Tibial artery (tissue), 4 donors: ENCODE data around the gene IL1A.

Source experiments
- DNase-seq, 2 donors: peaks; one replicate each; pipeline ENCODE4 v3.0.0-alpha.2; 2019
- H3K27ac ChIP-seq, 2 donors: fragments of 200-600 bp; sonication (generic) in 1 of 2; 1 replicate in 1 of 2; 2 replicates in 1 of 2; pipeline ENCODE4 v1.5.1; 2018 to 2019; ENCODE audit warnings: mild to moderate bottlenecking in 1 of 2
- H3K27me3 ChIP-seq, 2 donors: fragments of 200-600 bp; sonication (generic) in 1 of 2; one replicate each; pipeline versions ENCODE4 v1.5.1 to v1.6.0; 2016 to 2019
- H3K36me3 ChIP-seq, 3 donors: fragments of 200-600 bp; sonication (generic) in 2 of 3; one replicate each; pipeline ENCODE4 v1.5.1; 2016 to 2019; ENCODE audit warnings: mild to moderate bottlenecking in 2 of 3
- H3K4me1 ChIP-seq, 4 donors: fragments of 200-600 bp; sonication (generic) in 2 of 4; 1 replicate in 3 of 4; 2 replicates in 1 of 4; pipeline ENCODE4 v1.5.1; 2016 to 2019
- H3K4me3 ChIP-seq, 2 donors: fragments of 200-600 bp; sonication (generic) in 1 of 2; 1 replicate in 1 of 2; 2 replicates in 1 of 2; pipeline ENCODE4 v1.5.1; 2018 to 2019; ENCODE audit warnings: mild to moderate bottlenecking in 2 of 2
- H3K9me3 ChIP-seq, 3 donors: fragments of 200-600 bp; sonication (generic) in 1 of 3; one replicate each; pipeline ENCODE4 v1.5.1; 2016 to 2019
- intact Hi-C: fragments of 100-400 bp; cut with DNase I; formaldehyde crosslinking; loops from one replicate; pipeline ENCODE4 v1.15.0; 2023; ENCODE audit warnings: low total_unique reads
- TF ChIP-seq, protein P1 (sequence below), 2 experiments: fragments of 200-600 bp in 1 of 2; fragments of 450-650 bp in 1 of 2; IDR thresholded peaks; one replicate each; pipeline ENCODE4 v1.5.1; 2017 to 2019; ENCODE audit warnings: antibody characterized with exemption in 2 of 2, mild to moderate bottlenecking in 1 of 2, moderate library complexity in 1 of 2

The IL1A gene

DNA sequence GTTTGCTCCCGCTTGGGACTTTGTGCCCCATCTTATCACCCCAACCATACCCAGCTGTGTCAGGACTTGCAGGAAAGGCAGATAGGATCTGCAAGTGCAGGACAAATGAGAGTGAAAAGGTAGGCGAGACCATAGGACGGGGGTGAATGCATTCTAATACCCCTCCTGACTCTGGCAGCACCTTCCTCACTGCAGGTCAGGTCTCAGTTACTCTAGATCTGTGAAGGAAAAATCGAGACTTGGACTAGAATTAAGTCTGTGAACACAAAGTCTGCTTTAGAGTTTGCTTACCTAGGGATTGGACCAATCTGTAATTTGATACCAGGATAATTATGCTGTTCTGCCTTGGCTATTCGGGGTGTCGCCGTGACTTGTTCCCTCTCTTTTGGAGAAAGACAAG, 43.8 kb downstream of the IL1A start:
- Histone ChIP-seq H3K27ac (no peak overlapping the region), H3K27me3 (no peaks in the 10 kb centered on the region), H3K4me3 (no peak overlapping the region), H3K9me3 (no peaks in the 10 kb centered on the region), H3K36me3 (no peaks in the 10 kb centered on the region), H3K4me1 (no peaks in the 10 kb centered on the region)
- TF ChIP-seq, protein P1, sequence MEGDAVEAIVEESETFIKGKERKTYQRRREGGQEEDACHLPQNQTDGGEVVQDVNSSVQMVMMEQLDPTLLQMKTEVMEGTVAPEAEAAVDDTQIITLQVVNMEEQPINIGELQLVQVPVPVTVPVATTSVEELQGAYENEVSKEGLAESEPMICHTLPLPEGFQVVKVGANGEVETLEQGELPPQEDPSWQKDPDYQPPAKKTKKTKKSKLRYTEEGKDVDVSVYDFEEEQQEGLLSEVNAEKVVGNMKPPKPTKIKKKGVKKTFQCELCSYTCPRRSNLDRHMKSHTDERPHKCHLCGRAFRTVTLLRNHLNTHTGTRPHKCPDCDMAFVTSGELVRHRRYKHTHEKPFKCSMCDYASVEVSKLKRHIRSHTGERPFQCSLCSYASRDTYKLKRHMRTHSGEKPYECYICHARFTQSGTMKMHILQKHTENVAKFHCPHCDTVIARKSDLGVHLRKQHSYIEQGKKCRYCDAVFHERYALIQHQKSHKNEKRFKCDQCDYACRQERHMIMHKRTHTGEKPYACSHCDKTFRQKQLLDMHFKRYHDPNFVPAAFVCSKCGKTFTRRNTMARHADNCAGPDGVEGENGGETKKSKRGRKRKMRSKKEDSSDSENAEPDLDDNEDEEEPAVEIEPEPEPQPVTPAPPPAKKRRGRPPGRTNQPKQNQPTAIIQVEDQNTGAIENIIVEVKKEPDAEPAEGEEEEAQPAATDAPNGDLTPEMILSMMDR (IDR thresholded peaks at IDR 0.05): no peak
- intact Hi-C loops: no loop called here
- DNase-seq: no peak

DNA sequence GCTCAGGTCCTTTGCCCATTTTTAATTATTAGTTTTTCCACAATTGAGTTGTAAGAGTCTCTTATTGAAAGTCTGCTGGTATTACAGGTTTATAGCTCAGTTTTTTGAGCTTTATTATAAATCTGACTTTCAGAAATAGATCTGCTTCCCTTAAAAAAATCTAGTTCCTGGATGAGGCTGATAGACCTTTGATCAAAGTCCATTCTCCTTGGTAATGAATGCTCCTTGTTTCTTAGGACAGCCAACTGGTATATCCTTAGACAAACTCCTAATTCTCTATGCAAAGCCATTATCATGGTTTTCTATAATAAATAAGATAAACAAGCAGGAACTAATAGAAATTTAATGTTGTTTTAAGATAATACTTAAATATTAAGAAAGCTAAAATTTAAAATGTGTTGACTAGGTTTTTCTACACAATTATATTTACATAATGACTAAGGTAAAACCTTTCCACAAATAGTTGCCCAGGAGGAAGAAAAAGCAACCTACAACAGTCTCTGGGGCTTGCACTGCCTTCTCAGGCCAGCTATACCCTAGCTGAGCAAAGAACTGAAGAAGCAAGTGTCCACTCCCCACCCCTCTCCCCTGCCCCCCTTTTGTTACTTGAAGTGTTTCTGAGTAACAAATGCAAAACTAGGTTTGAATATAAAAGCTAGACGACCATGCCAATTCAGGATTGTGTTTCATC, 46.6 kb downstream of the IL1A start:
- no peak for DNase-seq
- Histone ChIP-seq H3K27ac (no peak overlapping the region), H3K27me3 (no peaks in the 10 kb centered on the region), H3K4me3 (no peak overlapping the region), H3K9me3 (no peaks in the 10 kb centered on the region), H3K36me3 (no peaks in the 10 kb centered on the region), H3K4me1 (no peaks in the 10 kb centered on the region)
- TF ChIP-seq, protein P1 (IDR thresholded peaks at IDR 0.05): no peak
- intact Hi-C loops: no loop called here

DNA sequence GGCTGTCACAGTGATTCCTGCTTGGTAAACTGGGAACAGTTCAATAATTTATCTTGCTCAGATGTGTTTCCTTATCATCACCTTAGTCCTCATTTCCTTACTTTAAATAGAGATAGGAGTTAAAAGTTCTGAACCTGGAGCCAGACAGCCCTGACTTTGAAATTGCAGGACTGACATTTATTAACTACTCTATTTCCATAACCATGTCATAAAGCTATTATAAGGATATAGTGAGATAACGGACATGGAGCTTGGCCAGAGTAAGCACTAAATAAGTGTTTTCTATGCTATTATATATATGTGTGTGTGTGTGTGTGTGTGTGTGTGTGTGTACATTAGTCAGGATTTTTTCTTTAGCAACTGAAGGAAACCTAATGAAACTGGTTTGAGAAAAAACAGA, 50.4 kb downstream of the IL1A start:
- H3K36me3 ChIP-seq: no peaks in the 10 kb centered on the region
- no peaks in the 10 kb centered on the region for H3K4me1 ChIP-seq
- H3K27me3 ChIP-seq: peaks cover 0 to under 1% of the 10 kb centered on the region in 2 donors
- TF ChIP-seq, protein P1 (IDR thresholded peaks at IDR 0.05): no peak
- H3K9me3 ChIP-seq: no peaks in the 10 kb centered on the region
- H3K27ac ChIP-seq: no peak overlapping the region
- no peak overlapping the region for H3K4me3 ChIP-seq
- intact Hi-C loops: no loop called here
- DNase-seq: no peak

DNA sequence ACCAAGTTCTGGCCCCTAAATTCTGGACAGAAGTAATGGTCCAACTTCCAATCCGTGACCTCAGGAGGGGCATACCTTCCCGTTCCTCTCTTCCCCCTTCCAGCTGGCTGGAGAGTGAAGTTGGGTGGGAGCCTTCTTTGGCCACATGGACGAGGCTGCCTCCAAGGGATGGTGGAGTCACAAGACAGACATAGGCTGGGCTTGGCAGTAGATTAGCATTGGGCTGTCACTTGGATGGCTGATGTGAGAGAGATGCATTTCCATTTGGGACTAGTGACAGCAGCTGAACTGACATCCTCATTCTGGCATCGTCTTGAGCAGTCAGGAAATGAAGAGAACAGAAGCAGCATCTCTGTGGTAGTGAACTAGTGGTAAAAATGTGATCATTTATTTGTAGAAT, 50.8 kb downstream of the IL1A start:
- Histone ChIP-seq H3K4me1 (no peaks in the 10 kb centered on the region), H3K4me3 (no peak overlapping the region), H3K27ac (no peak overlapping the region), H3K9me3 (no peaks in the 10 kb centered on the region), H3K36me3 (no peaks in the 10 kb centered on the region), H3K27me3 (peaks cover 0 to 5% of the 10 kb centered on the region in 2 donors)
- DNase-seq: no peak
- intact Hi-C loops: no loop called here
- TF ChIP-seq, protein P1 (IDR thresholded peaks at IDR 0.05): no peak

DNA sequence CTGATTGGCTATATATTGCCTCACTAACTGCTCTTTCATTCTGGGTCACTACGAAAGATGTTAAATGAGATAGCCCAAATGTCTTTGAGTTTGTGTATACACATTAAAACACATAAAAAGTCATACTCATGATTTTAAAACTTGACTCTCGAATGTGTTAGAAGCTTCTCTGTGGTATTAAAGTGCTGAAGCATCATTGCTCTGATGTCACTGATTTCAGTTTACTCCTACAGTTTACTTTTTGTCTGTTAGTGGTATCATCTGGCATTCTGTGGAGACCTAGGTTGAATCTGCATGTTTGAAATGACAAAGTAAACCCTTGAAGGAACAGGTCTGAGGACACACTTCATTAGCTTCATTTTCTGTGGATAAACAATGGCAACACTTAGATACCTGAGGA, 52.8 kb downstream of the IL1A start:
- TF ChIP-seq, protein P1 (IDR thresholded peaks at IDR 0.05): no peak
- H3K27ac ChIP-seq: no peak overlapping the region
- intact Hi-C loops: no loop called here

More for the DNA sequence above, 52.8 kb downstream of the IL1A start:
- no peaks in the 10 kb centered on the region for H3K9me3 ChIP-seq
- no peak overlapping the region for H3K4me3 ChIP-seq
- H3K36me3 ChIP-seq: no peaks in the 10 kb centered on the region
- H3K4me1 ChIP-seq: peaks cover 0 to 5% (median 0%) of the 10 kb centered on the region in 4 donors
- no peak for DNase-seq
- peaks cover 0 to 11% of the 10 kb centered on the region in 2 donors for H3K27me3 ChIP-seq
